Neutrophil (primary cell): ENCODE data around the gene PIP4K2A.

Source experiments
- H3K27ac ChIP-seq: fragments of 200-600 bp; sonication (generic); 2 replicates; pipeline ENCODE4 v1.5.1; 2016; ENCODE audit warnings: mild to moderate bottlenecking, moderate library complexity
- H3K27me3 ChIP-seq: fragments of 200-600 bp; sonication (generic); 2 replicates; pipeline ENCODE4 v1.6.0; 2016; ENCODE audit warnings: mild to moderate bottlenecking
- H3K36me3 ChIP-seq: fragments of 200-600 bp; sonication (generic); 2 replicates; pipeline ENCODE4 v1.5.1; 2017
- H3K4me1 ChIP-seq, 2 experiments: fragments of 200-600 bp in 1 of 2; sonication (generic) in 1 of 2; 1 replicate in 1 of 2; 2 replicates in 1 of 2; pipeline versions ENCODE4 v1.5.1 to v1.6.1; 2013 to 2016; ENCODE audit warnings: low read depth in 1 of 2, low read length in 1 of 2, mild to moderate bottlenecking in 1 of 2, moderate library complexity in 1 of 2; ENCODE audit not compliant: control insufficient read depth in 1 of 2, insufficient read depth in 1 of 2
- H3K4me3 ChIP-seq, 2 experiments: fragments of 200-600 bp in 1 of 2; sonication (generic) in 1 of 2; 1 replicate in 1 of 2; 2 replicates in 1 of 2; pipeline ENCODE4 v1.5.1; 2013 to 2016; ENCODE audit warnings: low read depth in 1 of 2, low read length in 1 of 2, mild to moderate bottlenecking in 1 of 2, moderate library complexity in 1 of 2
- H3K9me3 ChIP-seq: fragments of 200-600 bp; sonication (generic); 2 replicates; pipeline ENCODE4 v1.5.1; 2016
- CTCF ChIP-seq: fragments of 200-600 bp; sonication (generic); IDR thresholded peaks from 2 replicates; pipeline ENCODE4 v1.5.1; 2016; ENCODE audit warnings: antibody characterized with exemption

The PIP4K2A gene

GRCh38 chr10:22657024-22657423, 57.4 kb downstream of the PIP4K2A start:
- Histone ChIP-seq H3K27ac (no peak overlapping the region), H3K4me1 (peaks cover 49 to 61% of the 10 kb centered on the region in 2 experiments), H3K36me3 (no peaks in the 10 kb centered on the region), H3K27me3 (no peaks in the 10 kb centered on the region), H3K4me3 (no peak overlapping the region), H3K9me3 (no peaks in the 10 kb centered on the region)
- no peak for TF ChIP-seq CTCF

GRCh38 chr10:22656036-22656435, 58.3 kb downstream of the PIP4K2A start:
- TF ChIP-seq CTCF: no peak
- Histone ChIP-seq H3K36me3 (no peaks in the 10 kb centered on the region), H3K27ac (peak overlapping the region; percentile 42), H3K4me3 (no peak overlapping the region), H3K27me3 (no peaks in the 10 kb centered on the region), H3K4me1 (peaks cover 59 to 71% of the 10 kb centered on the region in 2 experiments), H3K9me3 (no peaks in the 10 kb centered on the region)

DNA sequence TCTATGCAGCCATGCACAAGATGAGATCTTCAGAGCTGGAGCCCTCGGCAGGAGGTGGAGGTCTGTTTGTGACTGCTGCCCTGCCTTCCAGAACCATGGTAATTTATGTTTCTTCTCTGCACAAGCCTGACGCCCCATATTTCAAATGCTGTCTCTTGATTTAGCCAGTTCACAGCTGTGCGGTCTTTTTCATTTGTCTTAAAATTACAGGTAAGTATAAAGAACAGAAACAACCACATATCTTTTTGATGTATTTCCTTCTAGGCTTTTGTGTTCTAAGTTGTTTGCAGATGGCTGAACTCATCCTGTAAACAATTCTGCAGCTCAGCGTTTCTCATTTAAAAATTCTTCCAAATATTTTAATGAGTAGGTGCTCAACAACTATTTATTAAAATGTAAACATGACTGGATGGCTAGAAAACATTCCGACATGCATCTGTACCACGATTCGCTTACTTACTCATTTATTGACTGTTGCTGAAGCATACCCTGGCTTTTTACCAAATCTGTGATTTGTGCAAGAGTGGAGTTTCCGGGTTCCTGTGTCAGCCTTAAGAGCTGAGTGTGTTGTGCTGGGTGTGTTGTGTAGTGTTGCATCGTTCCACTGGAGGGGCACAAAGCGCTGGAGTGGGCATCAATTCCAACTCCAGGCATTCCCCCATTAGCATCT, 58.9 kb downstream of the PIP4K2A start:
- Histone ChIP-seq H3K27me3 (no peaks in the 10 kb centered on the region), H3K36me3 (no peaks in the 10 kb centered on the region), H3K27ac (peak overlapping the region; percentile 42), H3K4me1 (peaks cover 65 to 77% of the 10 kb centered on the region in 2 experiments), H3K4me3 (no peak overlapping the region), H3K9me3 (no peaks in the 10 kb centered on the region)
- TF ChIP-seq CTCF: no peak

DNA sequence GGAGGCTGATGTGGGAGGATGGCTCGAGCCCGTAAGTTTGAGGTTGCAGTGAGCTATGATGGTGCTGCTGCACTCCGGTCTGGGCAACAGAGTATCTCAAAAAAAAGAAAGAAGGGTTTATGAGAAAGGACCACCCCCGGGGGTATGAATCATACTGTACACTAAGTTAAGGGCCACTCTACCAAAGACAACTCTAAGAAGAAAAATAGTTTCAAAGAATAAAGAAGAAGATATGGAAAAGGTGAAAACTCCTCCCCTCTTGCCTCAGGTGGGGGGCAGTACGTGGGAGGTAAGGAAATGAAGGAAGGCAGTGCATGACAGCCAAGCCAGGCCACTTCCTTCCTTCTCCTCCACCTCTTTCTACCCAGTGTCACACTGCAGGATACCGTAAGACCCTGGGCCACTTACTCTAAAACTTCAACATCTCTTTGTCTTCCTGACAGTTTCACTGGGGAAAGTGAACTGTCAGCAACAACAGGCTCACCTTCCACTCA, 61.3 kb downstream of the PIP4K2A start:
- Histone ChIP-seq H3K4me3 (peak overlapping the region in 1 of 2 experiments; percentile 15), H3K27ac (peak overlapping the region; percentile 72)

DNA sequence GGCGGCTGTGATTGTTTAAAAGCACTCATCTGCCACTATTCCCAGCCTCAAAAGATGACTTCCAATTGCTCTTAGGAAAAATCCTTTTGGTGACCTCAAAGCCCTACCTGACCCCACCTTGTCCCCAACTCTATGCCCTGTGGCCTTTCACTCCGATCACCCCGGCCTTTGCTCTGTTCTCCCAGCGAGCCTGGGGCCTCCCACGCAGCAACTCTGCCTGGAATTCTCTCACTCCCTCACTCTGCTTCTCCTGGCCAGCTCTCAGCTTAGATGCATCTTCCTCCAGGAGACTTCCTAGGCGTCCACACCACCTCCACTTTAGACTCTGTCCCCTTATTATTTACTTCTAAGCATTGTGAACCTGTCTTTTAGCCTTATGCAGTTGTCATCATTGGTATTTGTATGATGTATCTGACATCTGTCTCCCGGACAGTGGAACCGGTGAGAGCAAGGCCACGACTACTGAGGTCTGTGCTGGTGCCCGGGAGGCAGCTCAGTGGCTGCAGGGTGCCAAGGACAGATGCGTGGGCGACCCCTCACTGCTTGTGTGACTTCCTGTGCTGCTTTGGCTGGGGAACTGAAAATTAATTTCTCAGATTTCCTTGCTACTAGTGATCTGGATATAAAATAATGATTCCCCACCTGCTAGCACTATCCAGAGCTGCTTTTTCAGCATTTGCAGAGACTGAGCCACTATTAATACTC, 63.0 kb downstream of the PIP4K2A start:
- H3K9me3 ChIP-seq: no peaks in the 10 kb centered on the region
- H3K36me3 ChIP-seq: no peaks in the 10 kb centered on the region
- no peak for TF ChIP-seq CTCF
- no peak overlapping the region for H3K4me3 ChIP-seq
- H3K27ac ChIP-seq: peak overlapping the region; percentile 38
- peaks cover 76 to 87% of the 10 kb centered on the region in 2 experiments for H3K4me1 ChIP-seq
- no peaks in the 10 kb centered on the region for H3K27me3 ChIP-seq

More for the DNA sequence above, 61.3 kb downstream of the PIP4K2A start:
- no peaks in the 10 kb centered on the region for H3K9me3 ChIP-seq
- TF ChIP-seq CTCF: no peak
- peaks cover 78 to 82% of the 10 kb centered on the region in 2 experiments for H3K4me1 ChIP-seq
- H3K27me3 ChIP-seq: no peaks in the 10 kb centered on the region
- no peaks in the 10 kb centered on the region for H3K36me3 ChIP-seq
